GM23338 (cell line): Measurements from ENCODE around the gene SOX12.
"Not testable (repeated sequence)": the region's sequence is repeated elsewhere in the genome, so short reads cannot be mapped to it uniquely, and the experiment has no call there.

Experiments used
- EZH2 ChIP-seq: fragments of 200-600 bp; sonication (generic); IDR thresholded peaks from one replicate; pipeline ENCODE4 v1.8.0; 2017; ENCODE audit warnings: antibody characterized with exemption, mild to moderate bottlenecking, low read depth; ENCODE audit not compliant: unreplicated experiment
- EZH2phosphoT487 ChIP-seq: fragments of 200-600 bp; sonication (generic); IDR thresholded peaks from one replicate; pipeline ENCODE4 v1.8.1; 2018; ENCODE audit warnings: antibody characterized with exemption; ENCODE audit not compliant: unreplicated experiment
- JUNB ChIP-seq: IDR thresholded peaks from one replicate; pipeline ENCODE4 v1.6.1; 2016; ENCODE audit warnings: antibody characterized with exemption; ENCODE audit not compliant: unreplicated experiment
- NANOG ChIP-seq: IDR thresholded peaks from 2 replicates; pipeline ENCODE4 v1.6.1; 2016; ENCODE audit warnings: antibody characterized with exemption, borderline replicate concordance
- POLR2AphosphoS5 ChIP-seq: IDR thresholded peaks from 2 replicates; pipeline ENCODE4 v1.6.1; 2016; ENCODE audit warnings: antibody characterized with exemption, low read depth
- STAT1 ChIP-seq: IDR thresholded peaks from one replicate; pipeline ENCODE4 v1.6.1; 2016; ENCODE audit warnings: antibody characterized with exemption; ENCODE audit not compliant: unreplicated experiment
- TF ChIP-seq, protein P1 (sequence below), 2 experiments: fragments of 200-600 bp in 1 of 2; sonication (generic) in 1 of 2; conservative IDR thresholded peaks; 2 replicates each; pipeline versions ENCODE4 v1.5.1 to v1.6.1; 2016 to 2017; ENCODE audit warnings: antibody characterized with exemption in 2 of 2, low read depth in 2 of 2, mild to moderate bottlenecking in 2 of 2, moderate library complexity in 1 of 2
- TF ChIP-seq, protein P2 (sequence below): IDR thresholded peaks from one replicate; pipeline ENCODE4 v1.6.1; 2018; ENCODE audit warnings: antibody characterized with exemption; ENCODE audit not compliant: unreplicated experiment
- TF ChIP-seq, protein P3 (sequence below): IDR thresholded peaks from 2 replicates; pipeline ENCODE4 v1.6.1; 2016; ENCODE audit warnings: antibody characterized with exemption

DNA sequence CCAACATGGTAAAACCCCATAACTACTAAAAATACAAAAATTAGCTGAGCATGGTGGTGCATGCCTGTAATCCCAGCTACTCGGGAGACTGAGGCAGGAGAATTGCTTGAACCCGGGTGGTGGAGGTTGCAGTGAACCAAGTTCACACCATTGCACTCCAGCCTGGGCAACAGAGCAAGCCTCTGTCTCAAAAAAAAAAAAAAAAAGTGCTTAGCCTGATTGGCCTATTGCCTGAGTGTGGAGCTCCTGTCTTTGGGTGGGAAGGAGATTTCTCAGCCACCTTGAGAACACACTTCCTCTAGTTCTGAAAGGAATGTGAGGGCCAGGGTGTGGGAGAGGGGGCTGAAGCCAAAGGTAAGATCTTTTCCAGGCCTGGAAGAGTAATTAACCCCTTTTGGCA, 30.8 kb downstream of the SOX12 start:
- TF ChIP-seq, protein P1, sequence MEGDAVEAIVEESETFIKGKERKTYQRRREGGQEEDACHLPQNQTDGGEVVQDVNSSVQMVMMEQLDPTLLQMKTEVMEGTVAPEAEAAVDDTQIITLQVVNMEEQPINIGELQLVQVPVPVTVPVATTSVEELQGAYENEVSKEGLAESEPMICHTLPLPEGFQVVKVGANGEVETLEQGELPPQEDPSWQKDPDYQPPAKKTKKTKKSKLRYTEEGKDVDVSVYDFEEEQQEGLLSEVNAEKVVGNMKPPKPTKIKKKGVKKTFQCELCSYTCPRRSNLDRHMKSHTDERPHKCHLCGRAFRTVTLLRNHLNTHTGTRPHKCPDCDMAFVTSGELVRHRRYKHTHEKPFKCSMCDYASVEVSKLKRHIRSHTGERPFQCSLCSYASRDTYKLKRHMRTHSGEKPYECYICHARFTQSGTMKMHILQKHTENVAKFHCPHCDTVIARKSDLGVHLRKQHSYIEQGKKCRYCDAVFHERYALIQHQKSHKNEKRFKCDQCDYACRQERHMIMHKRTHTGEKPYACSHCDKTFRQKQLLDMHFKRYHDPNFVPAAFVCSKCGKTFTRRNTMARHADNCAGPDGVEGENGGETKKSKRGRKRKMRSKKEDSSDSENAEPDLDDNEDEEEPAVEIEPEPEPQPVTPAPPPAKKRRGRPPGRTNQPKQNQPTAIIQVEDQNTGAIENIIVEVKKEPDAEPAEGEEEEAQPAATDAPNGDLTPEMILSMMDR (conservative IDR thresholded peaks at IDR 0.05; ENCODE audit: low read depth in 2 of 2) = not testable (repeated sequence)
- TF ChIP-seq, protein P2, sequence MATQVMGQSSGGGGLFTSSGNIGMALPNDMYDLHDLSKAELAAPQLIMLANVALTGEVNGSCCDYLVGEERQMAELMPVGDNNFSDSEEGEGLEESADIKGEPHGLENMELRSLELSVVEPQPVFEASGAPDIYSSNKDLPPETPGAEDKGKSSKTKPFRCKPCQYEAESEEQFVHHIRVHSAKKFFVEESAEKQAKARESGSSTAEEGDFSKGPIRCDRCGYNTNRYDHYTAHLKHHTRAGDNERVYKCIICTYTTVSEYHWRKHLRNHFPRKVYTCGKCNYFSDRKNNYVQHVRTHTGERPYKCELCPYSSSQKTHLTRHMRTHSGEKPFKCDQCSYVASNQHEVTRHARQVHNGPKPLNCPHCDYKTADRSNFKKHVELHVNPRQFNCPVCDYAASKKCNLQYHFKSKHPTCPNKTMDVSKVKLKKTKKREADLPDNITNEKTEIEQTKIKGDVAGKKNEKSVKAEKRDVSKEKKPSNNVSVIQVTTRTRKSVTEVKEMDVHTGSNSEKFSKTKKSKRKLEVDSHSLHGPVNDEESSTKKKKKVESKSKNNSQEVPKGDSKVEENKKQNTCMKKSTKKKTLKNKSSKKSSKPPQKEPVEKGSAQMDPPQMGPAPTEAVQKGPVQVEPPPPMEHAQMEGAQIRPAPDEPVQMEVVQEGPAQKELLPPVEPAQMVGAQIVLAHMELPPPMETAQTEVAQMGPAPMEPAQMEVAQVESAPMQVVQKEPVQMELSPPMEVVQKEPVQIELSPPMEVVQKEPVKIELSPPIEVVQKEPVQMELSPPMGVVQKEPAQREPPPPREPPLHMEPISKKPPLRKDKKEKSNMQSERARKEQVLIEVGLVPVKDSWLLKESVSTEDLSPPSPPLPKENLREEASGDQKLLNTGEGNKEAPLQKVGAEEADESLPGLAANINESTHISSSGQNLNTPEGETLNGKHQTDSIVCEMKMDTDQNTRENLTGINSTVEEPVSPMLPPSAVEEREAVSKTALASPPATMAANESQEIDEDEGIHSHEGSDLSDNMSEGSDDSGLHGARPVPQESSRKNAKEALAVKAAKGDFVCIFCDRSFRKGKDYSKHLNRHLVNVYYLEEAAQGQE = not testable (repeated sequence)
- TF ChIP-seq, protein P3, sequence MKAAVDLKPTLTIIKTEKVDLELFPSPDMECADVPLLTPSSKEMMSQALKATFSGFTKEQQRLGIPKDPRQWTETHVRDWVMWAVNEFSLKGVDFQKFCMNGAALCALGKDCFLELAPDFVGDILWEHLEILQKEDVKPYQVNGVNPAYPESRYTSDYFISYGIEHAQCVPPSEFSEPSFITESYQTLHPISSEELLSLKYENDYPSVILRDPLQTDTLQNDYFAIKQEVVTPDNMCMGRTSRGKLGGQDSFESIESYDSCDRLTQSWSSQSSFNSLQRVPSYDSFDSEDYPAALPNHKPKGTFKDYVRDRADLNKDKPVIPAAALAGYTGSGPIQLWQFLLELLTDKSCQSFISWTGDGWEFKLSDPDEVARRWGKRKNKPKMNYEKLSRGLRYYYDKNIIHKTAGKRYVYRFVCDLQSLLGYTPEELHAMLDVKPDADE = not testable (repeated sequence)
- TF ChIP-seq EZH2phosphoT487, POLR2AphosphoS5, STAT1, JUNB, NANOG, EZH2: not testable (repeated sequence)
